SHP77 treated with DMSO at 0.1 percent for 48 hours (cell line): ENCODE results near the gene CCR9.

Experiments used
- DNase-seq: peaks from one replicate; lab custom pipeline; 2025; lab: John Stamatoyannopoulos, UW

Gene CCR9

GRCh38 chr3:45938043-45938435 is 51.7 kb downstream of the CCR9 start:
- no peak for DNase-seq

- peak; percentile 53 for DNase-seq
These were observed 52.5 kb downstream of the CCR9 start for GRCh38 chr3:45938864-45939263.

GRCh38 chr3:45939341-45939771 is 53.0 kb downstream of the CCR9 start:
- no peak for DNase-seq

- DNase-seq: no peak
These were observed 53.8 kb downstream of the CCR9 start for GRCh38 chr3:45940004-45940780.

GRCh38 chr3:45940781-45941365 is 54.5 kb downstream of the CCR9 start:
- DNase-seq: no peak

DNA sequence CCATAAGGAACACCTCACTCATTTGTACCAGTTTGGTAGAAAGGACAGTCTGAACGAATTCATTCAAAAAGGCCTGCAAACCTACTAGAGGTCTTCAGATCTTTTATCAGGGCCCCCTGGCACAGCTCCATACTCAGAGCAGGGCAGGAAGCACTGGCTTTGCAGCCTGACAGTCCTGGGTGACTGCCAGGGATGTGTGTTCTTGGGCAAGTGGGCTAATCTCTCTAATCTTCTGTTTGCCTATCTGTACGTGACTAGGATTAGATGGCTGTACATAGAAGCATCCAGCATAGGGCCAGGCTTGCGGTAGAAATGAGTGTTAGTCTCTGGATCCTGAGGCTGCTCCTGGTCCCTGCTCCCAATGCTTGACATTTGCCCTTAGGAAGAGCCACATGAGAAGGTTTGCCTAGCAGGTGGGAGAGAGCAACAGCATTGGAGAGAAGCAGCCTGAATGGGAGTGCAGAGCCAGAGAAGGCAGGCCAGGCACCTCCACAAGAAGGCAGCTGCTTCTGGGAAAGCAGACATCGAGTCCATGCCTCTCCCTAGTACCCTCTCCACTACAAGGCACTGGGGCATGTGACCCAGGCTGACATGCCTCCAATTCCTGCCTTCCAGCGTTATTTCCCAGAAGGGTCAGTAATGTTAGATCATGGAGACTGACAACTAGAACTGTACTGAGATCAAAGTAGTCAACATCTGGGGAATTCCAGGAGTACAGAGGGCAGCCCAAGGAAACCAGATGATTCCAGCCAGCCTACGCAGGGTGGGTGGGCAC is 55.9 kb downstream of the CCR9 start:
- no peak for DNase-seq

DNA sequence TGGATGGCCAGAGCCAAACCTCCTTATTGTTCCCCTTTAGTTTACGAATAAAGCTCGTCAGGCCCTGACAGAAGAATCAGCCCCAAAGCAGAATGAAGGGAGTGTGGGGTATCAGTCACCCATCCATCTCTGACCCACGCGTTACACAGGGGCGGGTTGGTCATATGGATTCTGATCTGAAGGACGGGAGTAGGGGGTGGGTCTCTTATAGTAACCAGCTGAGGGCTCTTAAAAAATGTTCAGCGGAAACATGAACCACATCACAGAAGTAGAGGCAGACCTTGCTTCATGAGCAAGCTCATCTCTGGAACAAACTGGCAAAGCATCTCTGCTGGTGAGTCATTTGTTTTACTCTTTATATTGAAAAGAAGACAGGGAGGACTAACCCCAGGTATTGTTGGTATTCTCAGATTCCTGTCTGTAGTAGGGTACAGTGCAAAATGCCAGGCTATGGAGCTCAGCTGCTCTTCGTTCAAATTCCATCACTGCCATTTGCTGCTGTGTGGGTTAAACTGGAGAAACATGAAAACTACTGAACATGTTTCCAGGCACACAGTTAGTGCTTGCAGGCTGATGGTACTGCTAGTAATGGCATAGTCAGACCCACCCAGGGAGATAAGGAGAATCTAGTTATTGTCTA is 57.0 kb downstream of the CCR9 start, which contains the start of gene CXCR6:
Gene CXCR6 (plus strand): TSS at position 258 of the 640 bp plus-strand sequence. CDS start 3,018 bp downstream, outside the sequence.
- DNase-seq: no peak

GRCh38 chr3:45944830-45945620 is 58.7 kb downstream of the CCR9 start:
- DNase-seq: no peak

GRCh38 chr3:45946307-45946706 is 60.0 kb downstream of the CCR9 start:
- DNase-seq: no peak

- no peak for DNase-seq
These were observed 60.5 kb downstream of the CCR9 start for GRCh38 chr3:45946875-45947274.

DNA sequence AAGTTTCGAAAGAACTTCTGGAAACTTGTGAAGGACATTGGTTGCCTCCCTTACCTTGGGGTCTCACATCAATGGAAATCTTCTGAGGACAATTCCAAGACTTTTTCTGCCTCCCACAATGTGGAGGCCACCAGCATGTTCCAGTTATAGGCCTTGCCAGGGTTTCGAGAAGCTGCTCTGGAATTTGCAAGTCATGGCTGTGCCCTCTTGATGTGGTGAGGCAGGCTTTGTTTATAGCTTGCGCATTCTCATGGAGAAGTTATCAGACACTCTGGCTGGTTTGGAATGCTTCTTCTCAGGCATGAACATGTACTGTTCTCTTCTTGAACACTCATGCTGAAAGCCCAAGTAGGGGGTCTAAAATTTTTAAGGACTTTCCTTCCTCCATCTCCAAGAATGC is 61.0 kb downstream of the CCR9 start:
- DNase-seq: no peak

GRCh38 chr3:45948311-45948781 is 62.0 kb downstream of the CCR9 start:
- DNase-seq: no peak

DNA sequence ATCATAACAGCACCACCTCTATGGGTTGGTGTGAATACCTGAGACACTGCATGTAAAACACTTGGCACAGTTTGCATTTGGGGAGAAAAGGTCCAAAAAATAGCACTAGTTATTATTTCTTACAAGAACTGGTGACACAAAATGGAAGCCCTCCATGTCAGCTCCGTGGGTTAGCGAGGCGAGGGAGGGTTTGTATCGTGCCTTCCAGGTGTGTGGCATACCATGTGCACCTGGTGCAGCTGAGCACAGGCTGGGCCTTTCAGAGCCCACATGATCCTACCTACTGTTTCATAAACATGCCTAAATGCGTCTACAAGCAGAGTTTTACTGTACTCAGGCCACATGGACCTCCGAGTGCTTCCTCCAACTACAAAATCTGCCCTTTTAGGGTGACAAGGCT is 62.5 kb downstream of the CCR9 start:
- no peak for DNase-seq

DNA sequence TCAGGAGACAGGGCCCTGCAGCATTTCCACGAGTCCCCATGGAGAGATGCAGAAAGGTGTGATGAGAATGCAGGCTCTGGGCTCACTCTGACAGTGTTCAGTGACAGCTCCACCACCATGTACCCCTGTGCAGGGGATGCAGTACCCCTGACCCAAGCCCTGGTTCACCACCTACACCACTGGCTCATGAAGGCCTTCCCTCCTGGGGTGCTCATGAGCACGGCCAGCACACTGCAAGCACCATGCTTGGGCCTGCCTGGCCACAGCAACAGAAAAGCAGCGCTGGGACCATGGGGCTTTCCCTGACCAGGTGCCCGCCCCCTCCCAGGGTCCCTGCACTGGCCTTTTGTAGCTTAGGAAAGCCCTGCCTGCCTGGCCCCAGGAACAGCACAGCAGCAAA is 63.1 kb downstream of the CCR9 start:
- DNase-seq: no peak

DNA sequence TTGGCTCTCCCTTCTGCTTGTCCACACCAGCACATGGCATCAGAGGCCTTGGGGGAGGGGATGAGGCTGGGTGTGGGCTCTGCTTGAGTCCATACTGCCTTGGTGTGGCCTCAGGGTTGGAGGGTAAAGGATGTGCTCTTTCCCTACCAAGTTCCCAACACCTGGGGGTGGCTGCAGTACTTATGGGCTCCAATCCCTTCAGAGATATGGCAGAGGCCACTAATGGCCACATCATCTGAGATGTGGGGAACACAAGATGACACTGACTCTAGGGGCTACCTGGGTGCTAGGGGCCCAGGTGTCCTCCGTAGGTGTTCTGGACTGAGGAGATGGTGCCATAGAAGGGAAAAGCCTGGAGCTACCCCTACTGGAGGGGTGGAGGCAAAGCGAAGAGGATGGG is 63.8 kb downstream of the CCR9 start:
- no peak for DNase-seq

DNA sequence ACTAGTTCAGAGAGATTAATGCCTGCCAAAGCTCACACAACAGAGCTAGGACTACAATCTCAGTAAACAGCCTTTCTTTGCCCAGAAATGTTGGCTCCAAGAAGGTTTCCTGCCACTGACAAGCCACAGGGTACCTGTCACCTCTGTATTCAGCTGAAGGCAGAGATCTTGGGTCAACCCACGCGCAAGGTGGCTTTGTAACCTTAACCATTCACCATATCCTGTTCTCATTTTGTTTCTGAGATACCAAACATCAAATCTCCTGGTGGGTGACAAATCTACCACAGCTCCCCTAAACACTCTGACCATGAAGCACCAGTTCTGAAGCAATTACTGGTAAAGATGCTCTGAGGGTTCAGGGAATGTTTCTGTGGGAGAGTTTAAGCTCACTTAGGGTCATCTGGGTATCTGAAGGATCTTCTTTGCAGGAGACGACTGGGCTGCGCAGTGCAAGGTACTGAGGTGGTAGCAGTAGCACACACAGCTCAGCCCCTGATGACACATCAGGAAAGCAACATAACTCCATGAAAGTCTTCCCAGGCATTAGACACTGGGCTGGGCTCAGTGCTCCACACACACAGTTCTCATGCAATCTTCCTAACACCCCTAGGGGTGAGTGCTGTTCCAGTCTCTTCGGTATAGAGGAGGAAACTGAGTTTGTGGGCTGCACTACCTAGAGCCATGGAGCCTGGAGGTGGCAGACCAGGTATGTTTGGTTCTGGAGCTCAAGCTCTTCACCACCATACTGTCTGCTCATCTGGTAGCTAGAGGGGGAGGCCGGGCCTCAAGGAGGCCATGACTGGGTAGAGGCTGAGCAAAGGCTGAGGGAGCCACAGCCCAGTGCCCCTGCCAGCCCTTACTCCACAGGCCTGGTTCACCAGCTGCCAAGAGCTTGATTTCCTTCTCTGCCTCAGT is 64.6 kb downstream of the CCR9 start:
- no peak for DNase-seq

GRCh38 chr3:45951946-45952345 is 65.6 kb downstream of the CCR9 start:
- DNase-seq: no peak

- DNase-seq: no peak
These were observed 66.1 kb downstream of the CCR9 start for GRCh38 chr3:45952456-45952855.
